A673 (cell line): Measurements from ENCODE around the gene PARN. TPM values are rescaled to one million over a fixed set of nuclear protein-coding genes. Genes with fewer than 3 reads are reported as not detected.

Experiments
- BruUV-seq: library from RNA; stranded (reverse); fragments of 400-500 nt; replicated peaks from 2 replicates; lab custom pipeline; 2021; lab: Mats Ljungman, UMichigan
- CTCF ChIA-PET: fragments of 300-600 bp; sonication (Branson Sonifier 250); formaldehyde crosslinking; loops from one replicate; lab custom pipeline; 2022; ENCODE audit warnings: antibody characterized with exemption; lab: Charles Lee
- POLR2A ChIA-PET: fragments of 300-600 bp; sonication (Branson Sonifier 250); formaldehyde crosslinking; loops from one replicate; lab custom pipeline; 2022; ENCODE audit warnings: antibody characterized with exemption; ENCODE audit not compliant: low non-redundant PET; lab: Charles Lee
- DNase-seq: peaks from one replicate; pipeline ENCODE4 v3.0.0-alpha.2; 2015; ENCODE audit warnings: low spot score
- H3K27ac ChIP-seq: fragments of 200-600 bp; sonication (generic); 2 replicates; pipeline ENCODE4 v1.5.1; 2016; ENCODE audit warnings: mixed run types, low read depth, mild to moderate bottlenecking, mixed read lengths, antibody characterized with exemption, low read length; ENCODE audit not compliant: poor library complexity, severe bottlenecking
- H3K27me3 ChIP-seq: fragments of 200-600 bp; sonication (generic); replicated peaks from 2 replicates; pipeline ENCODE4 v1.6.1; 2017; ENCODE audit warnings: mixed run types, low read depth, mild to moderate bottlenecking, mixed read lengths, antibody characterized with exemption, low read length; ENCODE audit not compliant: insufficient read depth, poor library complexity
- H3K36me3 ChIP-seq: fragments of 200-600 bp; sonication (generic); 2 replicates; pipeline ENCODE4 v1.6.1; 2016; ENCODE audit warnings: mixed run types, mild to moderate bottlenecking, mixed read lengths, antibody characterized with exemption, low read length; ENCODE audit not compliant: insufficient read depth, poor library complexity, severe bottlenecking
- H3K4me1 ChIP-seq: fragments of 200-600 bp; sonication (generic); 2 replicates; pipeline ENCODE4 v1.6.1; 2017; ENCODE audit warnings: mixed run types, mild to moderate bottlenecking, mixed read lengths, antibody characterized with exemption, low read length; ENCODE audit not compliant: insufficient read depth, poor library complexity, severe bottlenecking
- H3K4me3 ChIP-seq: fragments of 200-600 bp; sonication (generic); 2 replicates; pipeline ENCODE4 v1.5.1; 2016; ENCODE audit warnings: low read depth, mixed run types, mild to moderate bottlenecking, mixed read lengths, low read length; ENCODE audit not compliant: poor library complexity, severe bottlenecking
- H3K9me3 ChIP-seq: fragments of 200-600 bp; sonication (generic); 2 replicates; pipeline ENCODE4 v1.6.1; 2016; ENCODE audit warnings: mixed run types, low read depth, mild to moderate bottlenecking, mixed read lengths, antibody characterized with exemption, low read length; ENCODE audit not compliant: poor library complexity, severe bottlenecking
- CTCF ChIP-seq: fragments of 300-800, 200-600 bp; sonication (generic); conservative IDR thresholded peaks from 2 replicates; pipeline ENCODE4 v1.5.1; 2017; ENCODE audit warnings: low read depth, mild to moderate bottlenecking, antibody characterized with exemption, low read length, moderate library complexity, mixed read lengths
- EZH2 ChIP-seq: fragments of 200-600 bp; sonication (generic); IDR thresholded peaks from 2 replicates; pipeline ENCODE4 v1.6.1; 2017; ENCODE audit warnings: borderline replicate concordance, low read depth, mild to moderate bottlenecking, mixed read lengths, antibody characterized with exemption, low read length; ENCODE audit not compliant: poor library complexity, severe bottlenecking
- intact Hi-C: fragments of 100-400 bp; cut with micrococcal nuclease; formaldehyde crosslinking; loops from one replicate; pipeline ENCODE4 v1.10.0; 2022; ENCODE audit not compliant: unreplicated experiment
- total RNA-seq: library from RNA; stranded (reverse); gene quantifications from 2 replicates; pipeline ENCODE4 v1.2.3, GENCODE V29; 2021

PARN gene
- total RNA-seq, 1 experiment from 2014 or later: 37.5 TPM

- POLR2A ChIA-PET: no interaction called here
Observed at GRCh38 chr16:14470788-14471187, 159.3 kb downstream of the PARN start.

GRCh38 chr16:14465799-14466198 lies 164.3 kb downstream of the PARN start:
- BruUV-seq: no TSS peak
- no peak for DNase-seq
- no peaks in the 10 kb centered on the region for H3K4me1 ChIP-seq
- ChIA-PET CTCF (no interaction called here), POLR2A (no interaction called here)
- no peak for TF ChIP-seq CTCF
- no peak for TF ChIP-seq EZH2
- H3K27ac ChIP-seq: no peak overlapping the region
- H3K36me3 ChIP-seq: no peaks in the 10 kb centered on the region
- intact Hi-C loops: no loop called here
- peaks cover 14% of the 10 kb centered on the region for H3K9me3 ChIP-seq
- no peak overlapping the region for H3K4me3 ChIP-seq
- H3K27me3 ChIP-seq: no peaks in the 10 kb centered on the region

More at GRCh38 chr16:14470788-14471187, 159.3 kb downstream of the PARN start:
- no peak overlapping the region for H3K27ac ChIP-seq
- no peak overlapping the region for H3K4me3 ChIP-seq
- H3K27me3 ChIP-seq: no peaks in the 10 kb centered on the region
- TF ChIP-seq EZH2 (no peak), CTCF (no peak)
- no peaks in the 10 kb centered on the region for H3K36me3 ChIP-seq
- no peak for DNase-seq
- intact Hi-C loops: no loop called here
- CTCF ChIA-PET: no interaction called here
- no peaks in the 10 kb centered on the region for H3K9me3 ChIP-seq
- no TSS peak for BruUV-seq
- no peaks in the 10 kb centered on the region for H3K4me1 ChIP-seq

DNA sequence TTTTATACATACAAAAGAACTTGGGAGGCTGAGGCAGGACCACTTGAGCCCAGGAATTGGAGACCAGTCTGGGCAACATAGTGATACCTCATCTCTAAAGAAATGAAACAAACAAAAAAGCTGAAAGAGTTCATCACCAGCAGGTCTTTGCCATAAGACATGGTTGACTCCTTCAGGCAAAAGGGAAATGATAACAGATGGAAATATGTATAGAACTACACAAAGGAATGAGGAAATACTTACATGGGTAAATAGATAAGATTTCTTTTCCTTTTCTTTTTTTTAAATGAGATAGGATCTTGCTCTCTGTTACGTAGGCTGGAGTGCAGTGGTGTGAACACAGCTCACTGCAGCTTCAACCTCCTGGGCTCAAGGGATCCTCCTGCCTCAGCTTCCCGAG lies 165.3 kb downstream of the PARN start:
- Histone ChIP-seq H3K36me3 (no peaks in the 10 kb centered on the region), H3K27ac (no peak overlapping the region), H3K4me3 (no peak overlapping the region), H3K27me3 (no peaks in the 10 kb centered on the region), H3K4me1 (no peaks in the 10 kb centered on the region), H3K9me3 (peaks cover 14% of the 10 kb centered on the region)
- CTCF ChIA-PET: no interaction called here
- intact Hi-C loops: no loop called here
- DNase-seq: no peak
- TF ChIP-seq CTCF (no peak), EZH2 (no peak)
- POLR2A ChIA-PET: no interaction called here
- BruUV-seq: no TSS peak
